ENCODE data around the gene STARD9.

DNA sequence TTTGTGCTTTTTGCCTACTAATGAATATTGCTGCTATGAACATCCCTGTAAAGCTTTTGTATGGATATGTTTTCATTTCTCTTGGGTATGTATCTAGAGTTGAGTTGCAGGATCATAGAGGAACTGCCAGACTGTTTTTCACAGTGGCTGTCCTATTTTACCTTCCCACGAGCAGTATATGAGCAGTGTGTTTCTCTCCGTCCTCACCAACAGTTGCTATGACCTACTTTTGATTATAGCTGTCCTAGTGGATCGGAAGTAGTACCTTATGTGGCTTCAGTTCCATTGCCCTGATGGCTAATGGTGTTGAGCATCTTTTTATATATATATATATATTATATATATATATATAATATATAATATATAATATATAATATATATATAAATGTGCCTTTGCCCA, 136.3 kb downstream of the STARD9 start:
- TF ChIP-seq SIN3A (IDR thresholded peaks at IDR 0.05; ENCODE audit: low read depth) (no peak), POLR2AphosphoS5 (IDR thresholded peaks at IDR 0.05; ENCODE audit: low read depth, low read length) (no peak), ZNF274 (IDR thresholded peaks at IDR 0.05; ENCODE audit: low read depth, low read length) (no peak), POLR2A (IDR thresholded peaks at IDR 0.05; ENCODE audit: borderline replicate concordance, extremely low read depth, insufficient read depth, insufficient read length) (no peak), TCF7L2 (IDR thresholded peaks at IDR 0.05; ENCODE audit: borderline replicate concordance, extremely low read depth, insufficient read depth, insufficient read length) (no peak)
- TF ChIP-seq, protein P1, sequence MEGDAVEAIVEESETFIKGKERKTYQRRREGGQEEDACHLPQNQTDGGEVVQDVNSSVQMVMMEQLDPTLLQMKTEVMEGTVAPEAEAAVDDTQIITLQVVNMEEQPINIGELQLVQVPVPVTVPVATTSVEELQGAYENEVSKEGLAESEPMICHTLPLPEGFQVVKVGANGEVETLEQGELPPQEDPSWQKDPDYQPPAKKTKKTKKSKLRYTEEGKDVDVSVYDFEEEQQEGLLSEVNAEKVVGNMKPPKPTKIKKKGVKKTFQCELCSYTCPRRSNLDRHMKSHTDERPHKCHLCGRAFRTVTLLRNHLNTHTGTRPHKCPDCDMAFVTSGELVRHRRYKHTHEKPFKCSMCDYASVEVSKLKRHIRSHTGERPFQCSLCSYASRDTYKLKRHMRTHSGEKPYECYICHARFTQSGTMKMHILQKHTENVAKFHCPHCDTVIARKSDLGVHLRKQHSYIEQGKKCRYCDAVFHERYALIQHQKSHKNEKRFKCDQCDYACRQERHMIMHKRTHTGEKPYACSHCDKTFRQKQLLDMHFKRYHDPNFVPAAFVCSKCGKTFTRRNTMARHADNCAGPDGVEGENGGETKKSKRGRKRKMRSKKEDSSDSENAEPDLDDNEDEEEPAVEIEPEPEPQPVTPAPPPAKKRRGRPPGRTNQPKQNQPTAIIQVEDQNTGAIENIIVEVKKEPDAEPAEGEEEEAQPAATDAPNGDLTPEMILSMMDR (IDR thresholded peaks at IDR 0.05 in 2 of 3, conservative IDR thresholded peaks at IDR 0.05 in 1 of 3; ENCODE audit: borderline replicate concordance in 1 of 3, insufficient read depth in 1 of 3, low read depth in 2 of 3, low read length in 2 of 3) = no peak
- TF ChIP-seq, protein P2, sequence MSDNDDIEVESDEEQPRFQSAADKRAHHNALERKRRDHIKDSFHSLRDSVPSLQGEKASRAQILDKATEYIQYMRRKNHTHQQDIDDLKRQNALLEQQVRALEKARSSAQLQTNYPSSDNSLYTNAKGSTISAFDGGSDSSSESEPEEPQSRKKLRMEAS (IDR thresholded peaks at IDR 0.05) = no peak
